ENCODE data around the gene POFUT2. TPM values are rescaled to one million over a fixed set of nuclear protein-coding genes. Genes with fewer than 3 reads are reported as not detected.

POFUT2 gene
- polyA plus RNA-seq, 4 donors, result 38.2 to 43.3 (median 39.4) TPM

DNA sequence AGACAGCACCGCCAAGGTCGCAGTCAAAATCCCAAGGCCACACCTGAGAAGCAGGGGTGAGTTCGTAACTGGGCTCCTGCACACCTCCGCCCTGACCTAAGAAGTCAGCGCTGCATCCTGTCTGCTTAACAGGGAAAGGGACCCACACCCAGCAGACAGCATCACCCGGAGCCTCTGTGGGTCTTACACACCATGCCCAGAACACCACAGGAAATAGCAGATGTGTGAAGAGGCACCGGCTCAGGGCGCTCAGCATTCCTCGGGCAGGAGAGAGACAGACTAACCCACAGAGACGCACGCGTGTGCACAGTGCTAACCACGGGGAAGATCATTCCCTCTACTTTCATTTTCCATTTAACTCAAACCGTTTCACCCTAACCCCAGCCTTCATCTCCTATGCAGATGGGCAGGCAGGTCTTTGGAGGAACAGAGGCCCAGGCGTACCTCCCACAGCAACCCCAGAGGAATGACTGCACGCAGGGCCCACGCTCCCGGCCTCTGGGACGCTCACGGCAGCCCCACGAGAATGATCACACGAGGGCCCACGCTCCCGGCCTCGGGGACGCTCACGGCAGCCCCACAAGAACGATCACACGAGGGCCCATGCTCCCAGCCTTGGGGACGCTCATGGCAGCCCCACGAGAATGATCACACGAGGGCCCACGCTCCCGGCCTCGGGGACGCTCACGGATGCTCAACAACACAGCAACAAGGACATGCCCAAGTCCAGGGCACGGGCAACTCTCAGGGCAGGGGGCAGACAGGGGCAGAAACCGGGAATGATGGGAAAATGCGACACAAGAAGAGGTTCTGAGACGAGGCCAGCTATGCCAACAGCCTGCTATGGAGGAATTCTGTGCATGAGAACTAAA, 20.9 kb downstream of the POFUT2 start:
- DNase-seq (ENCODE audit: low read depth in 4 of 4, low spot score in 3 of 4), result no peak

DNA sequence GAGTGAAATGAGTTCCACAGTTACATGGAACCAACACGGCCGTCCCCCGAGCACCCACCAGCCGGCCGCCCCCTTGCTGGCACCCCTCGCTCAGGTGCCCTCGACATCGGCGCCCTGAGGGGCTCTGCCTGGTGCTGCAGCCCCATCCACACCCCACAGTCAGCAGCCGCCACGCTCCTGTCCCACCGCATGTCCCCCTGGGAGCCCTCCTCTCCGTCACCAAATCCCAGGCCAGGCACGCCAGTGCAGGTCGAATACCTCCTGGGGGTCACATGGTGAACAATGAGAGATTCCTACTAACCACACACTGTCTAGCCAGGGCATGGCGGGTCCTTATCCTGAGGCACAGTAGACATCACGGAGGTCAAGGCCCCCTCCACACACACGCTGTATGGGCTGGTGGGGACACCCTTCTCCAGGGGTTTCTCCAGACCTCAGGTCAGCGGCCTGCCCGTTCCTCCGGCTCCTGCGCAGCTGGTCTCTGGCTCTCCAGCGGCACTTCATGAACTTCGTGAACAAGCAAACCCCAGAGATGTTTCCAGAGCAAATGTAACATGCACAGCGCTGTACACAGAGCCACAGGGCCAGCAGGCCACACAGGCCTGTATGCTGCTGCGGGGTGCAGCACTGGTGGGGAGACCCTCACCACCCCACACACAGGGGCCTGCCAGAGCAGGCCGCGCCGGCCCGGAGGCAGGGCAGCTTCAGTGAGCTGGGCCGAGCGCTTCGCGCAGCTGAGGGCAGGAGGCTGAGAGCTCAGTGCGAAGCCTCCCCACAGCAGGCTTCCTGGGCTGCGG, 21.8 kb downstream of the POFUT2 start:
- no peak for DNase-seq (ENCODE audit: low read depth in 4 of 4, low spot score in 3 of 4)

DNA sequence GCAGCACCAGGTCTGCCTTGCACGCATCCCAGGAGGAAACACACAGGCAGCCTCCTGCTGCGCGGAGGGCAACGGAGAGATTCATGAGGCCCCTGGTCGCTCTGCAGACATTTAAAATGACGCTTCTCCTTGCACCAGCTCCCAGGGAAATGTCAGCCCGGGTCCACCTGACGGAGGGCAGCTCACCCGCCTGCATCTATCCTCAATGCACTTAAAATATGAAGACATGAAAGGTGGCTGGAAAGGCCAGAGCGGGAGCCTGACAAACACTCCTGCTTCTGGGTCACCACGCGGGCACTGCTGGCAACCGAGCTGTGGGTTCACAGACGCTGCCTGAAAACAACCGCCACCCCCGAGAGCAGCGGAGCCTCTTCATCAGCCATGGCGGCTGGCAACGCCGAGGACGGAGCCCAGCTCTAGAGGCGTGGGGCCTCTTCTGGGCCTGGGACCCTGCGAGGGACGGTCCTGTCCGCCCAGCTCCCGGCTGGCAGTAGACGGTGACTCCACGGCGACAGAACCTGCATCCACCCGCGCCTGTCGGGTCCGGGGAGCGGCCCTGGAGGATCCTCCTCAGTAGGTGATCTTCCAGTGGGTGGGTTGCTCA, 22.7 kb downstream of the POFUT2 start:
- DNase-seq (ENCODE audit: low read depth in 4 of 4, low spot score in 3 of 4), result no peak

DNA sequence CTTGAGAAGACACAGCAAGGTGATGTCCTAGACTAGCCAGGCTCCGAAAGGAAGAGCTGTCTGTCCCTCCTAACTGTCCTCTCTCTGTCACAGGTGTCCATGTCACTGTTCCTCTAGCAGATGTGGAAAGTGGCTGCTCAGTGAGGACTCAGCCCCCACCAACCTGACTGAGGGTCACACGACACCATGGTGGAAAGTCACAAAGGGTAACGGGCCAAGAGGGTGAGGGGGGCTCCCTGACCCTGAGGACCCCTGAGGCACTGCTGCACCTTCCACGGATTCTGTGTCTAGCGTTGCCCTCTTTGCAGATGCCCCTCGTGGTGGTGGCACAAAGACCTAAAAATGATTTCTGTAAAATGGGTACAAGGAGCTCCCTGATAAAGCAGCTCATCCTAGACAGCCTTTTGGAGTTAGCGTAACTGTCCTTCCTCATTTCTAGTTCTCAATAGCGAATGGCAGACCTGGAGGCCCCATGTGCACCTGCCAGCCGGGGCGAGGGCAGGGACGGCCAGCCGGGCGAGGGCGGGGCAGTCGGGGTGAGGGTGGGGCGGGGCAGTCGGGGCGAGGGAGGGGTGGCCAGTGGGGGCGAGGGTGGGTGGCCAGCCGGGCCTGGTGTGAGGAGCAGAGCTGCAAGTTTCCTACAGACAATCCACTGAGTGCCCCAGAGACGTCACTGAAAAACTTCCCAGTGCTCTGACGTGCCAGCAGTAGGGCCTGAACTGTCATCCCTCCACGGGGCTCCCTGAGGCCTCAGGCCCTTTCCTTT, 23.4 kb downstream of the POFUT2 start:
- DNase-seq (ENCODE audit: low read depth in 4 of 4, low spot score in 3 of 4), result no peak

DNA sequence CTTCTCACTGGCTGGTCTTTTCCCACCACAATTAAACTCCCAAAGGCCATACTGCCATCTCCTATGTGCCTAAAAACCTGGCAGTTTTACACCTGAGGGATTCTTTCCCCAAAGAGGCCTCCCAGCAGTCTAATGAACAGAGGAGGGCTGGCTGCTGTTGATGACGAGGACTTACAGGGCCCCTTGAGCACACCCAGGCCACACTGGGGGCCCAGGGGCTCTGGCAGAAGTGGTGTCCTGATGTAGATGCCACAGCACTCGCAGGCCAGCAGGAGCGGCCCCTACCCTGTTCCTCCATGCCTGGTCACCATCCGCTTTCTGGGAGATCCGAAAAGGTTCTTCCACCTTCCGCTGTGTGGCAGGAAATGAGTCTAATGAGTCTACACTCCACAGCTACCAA, 24.2 kb downstream of the POFUT2 start:
- no peak for DNase-seq (ENCODE audit: low read depth in 4 of 4, low spot score in 3 of 4)

DNA sequence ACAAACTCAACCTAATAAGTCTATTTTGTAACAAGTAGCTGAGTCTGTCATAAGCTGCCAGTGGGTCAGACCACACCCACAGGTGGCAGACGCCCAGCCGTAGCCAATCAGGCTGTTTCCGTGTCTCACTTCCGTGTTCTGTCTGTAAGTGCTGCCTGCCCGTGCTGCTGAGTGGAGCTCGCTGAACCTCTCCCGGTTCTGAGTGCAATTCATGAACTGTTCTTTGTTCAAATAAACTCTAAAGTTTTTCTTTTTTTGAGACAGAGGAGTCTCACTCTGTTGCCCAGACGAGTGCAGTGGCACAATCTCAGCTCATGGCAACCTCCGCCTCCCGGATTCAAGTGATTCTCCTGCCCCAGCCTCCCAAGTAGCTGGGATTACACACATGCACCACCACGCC, 25.1 kb downstream of the POFUT2 start:
- no peak for DNase-seq (ENCODE audit: low read depth in 4 of 4, low spot score in 3 of 4)

DNA sequence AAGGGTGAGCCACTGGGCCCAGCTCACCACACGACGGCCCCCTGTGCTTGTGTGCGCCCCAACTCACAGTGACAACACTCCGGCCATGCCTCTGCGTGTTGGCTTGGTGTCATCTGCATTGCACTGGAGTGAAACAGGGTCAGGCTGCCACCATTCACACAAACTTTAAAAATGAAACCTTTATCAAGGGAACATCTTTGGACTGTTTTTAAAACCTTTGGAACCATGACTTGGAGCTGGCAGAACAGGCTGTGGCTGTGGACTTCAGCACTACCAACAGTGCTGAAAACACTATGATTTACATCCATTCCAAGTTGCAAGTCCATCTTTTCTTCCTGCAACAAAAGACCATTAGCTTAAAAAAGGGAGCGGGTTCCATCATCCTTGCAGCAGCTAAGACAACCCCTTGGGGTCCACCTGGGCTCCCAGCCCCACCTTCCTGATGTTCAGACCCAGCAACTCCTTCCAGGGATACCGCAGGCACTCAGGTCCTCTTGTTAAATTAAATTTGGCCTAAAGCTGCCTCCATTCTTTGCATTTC, 25.6 kb downstream of the POFUT2 start:
- DNase-seq (ENCODE audit: low read depth in 4 of 4, low spot score in 3 of 4), result no peak

DNA sequence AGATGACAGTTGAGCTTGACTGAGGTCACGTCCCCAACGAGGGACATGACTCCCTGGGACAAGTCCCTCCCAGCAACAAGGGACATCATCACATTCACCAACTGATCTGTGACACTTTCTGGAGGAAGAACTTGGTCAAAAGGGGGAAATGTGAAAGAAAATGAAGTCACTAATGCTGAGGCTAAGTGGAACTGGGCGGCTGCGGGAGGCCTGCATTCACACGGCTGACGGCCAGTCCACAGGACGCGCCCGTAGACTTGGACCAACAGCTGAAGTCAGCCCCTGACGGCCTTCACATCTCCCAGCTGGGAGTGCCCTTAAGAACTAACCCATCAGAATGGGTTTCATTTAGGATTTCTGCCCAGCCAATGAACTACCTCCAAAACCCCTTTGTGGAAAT, 26.6 kb downstream of the POFUT2 start:
- DNase-seq (ENCODE audit: low read depth in 4 of 4, low spot score in 3 of 4), result no peak

DNA sequence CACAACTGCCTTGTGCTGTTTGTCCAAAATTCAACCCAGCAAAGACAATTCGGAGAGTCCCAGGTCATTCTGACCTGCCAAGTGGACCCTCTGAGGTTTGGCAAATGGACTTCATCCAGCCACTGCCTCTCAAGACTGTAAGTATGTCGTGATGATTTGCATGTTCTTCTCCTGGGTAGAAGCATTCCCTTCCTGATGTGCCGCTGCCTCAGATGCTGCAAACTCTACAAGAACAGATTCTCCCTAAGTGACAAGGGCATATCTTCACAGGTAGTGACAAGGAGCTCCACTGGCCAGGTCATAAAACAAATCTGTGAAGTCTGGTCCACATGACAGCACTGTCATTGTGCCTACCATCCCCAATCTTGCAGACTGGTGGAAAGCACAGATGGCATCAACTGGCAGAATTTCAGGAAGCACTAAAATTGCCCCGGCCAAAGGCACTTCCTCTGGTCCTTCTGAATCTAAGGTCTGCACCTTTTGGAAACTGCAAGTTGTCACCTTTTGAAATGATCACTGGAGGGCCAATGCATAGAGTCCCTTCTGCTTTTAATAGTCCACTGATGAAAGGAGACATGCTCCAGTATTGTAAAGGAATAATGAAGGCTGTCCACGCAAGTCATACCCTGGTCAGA, 27.4 kb downstream of the POFUT2 start:
- DNase-seq (ENCODE audit: low read depth in 4 of 4, low spot score in 3 of 4), result no peak

DNA sequence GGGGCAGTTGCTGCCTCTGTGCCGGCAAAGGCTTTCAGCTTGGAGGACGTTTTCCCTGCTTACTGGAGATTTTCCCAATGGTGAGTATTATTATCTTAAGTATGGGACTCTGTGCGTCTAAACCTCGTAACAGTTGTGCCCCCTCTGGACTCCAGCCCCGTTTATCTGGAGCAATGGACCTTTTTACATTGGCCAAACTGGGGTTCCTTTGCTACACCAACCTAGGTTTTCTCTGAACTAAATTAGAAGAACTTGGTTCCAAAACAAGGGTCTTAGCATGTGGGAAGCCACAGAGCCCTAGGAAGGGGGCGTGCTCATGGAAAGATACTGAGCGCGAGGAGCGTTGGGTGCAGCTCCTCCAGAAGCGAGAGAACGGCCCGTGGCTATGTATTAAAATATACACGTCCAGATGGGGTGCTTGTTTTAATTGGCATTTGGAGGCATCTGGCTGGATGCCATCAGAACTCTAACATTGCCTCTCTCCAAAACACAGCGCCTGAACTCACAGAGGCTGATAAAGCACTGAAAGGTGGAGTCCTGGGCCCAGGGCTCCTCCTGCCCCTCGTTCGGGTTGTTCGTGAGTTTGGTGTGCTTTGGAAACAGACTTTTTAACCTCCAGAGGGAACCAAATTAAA, 28.4 kb downstream of the POFUT2 start:
- no peak for DNase-seq (ENCODE audit: low read depth in 4 of 4, low spot score in 3 of 4)

DNA sequence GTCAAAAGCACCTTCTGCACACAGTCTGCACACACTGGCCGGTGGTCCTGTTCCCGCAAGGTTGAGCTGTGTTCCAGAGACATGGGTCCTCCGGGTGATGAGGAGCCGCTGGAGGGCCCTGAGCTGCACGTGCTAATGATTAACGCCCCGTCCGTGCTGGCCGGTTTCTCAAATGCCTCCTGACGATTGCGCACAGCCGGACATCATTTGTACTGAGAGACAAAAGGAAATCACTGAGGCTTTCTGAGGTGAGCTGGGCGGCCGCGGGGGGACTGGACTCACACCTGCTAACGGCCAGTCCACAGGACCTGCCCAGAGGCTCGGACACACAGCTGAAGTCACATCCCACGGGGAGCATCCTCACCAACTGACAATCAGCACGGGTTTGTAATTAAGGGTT, 29.2 kb downstream of the POFUT2 start:
- no peak for DNase-seq (ENCODE audit: low read depth in 4 of 4, low spot score in 3 of 4)

DNA sequence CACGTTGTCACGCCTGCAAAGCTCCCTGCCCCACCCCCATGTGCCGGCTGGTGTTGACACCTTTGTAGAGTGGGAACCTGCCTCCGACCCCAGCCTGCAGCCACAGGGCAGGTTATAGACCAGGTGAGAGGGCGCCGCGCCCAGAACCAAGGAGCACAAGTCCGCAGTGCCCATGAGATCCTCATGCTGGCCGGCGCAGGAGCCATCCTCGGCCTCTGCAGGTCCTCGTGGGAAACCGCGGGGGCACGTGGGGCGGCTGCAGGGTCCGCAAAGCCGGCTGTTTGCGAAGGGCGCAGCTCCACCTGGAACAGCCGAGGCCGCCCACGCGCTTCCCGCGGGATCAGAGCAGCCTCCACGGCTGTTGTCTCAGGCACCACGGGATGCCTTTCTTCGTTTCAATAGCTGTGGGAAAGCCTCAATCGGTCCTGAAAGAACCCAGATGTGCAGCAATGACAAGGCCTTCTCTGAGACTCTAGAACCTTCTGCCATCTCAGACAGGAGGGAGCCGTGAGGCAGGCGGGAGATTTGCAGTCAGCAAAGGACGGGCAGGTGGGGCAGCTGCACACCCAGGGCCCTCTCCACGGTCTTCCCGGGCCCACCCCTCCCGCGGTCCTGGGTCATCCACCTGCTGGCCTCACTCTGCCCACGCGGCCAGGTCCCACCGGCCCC, 29.9 kb downstream of the POFUT2 start:
- DNase-seq (ENCODE audit: low read depth in 4 of 4, low spot score in 3 of 4), result no peak

DNA sequence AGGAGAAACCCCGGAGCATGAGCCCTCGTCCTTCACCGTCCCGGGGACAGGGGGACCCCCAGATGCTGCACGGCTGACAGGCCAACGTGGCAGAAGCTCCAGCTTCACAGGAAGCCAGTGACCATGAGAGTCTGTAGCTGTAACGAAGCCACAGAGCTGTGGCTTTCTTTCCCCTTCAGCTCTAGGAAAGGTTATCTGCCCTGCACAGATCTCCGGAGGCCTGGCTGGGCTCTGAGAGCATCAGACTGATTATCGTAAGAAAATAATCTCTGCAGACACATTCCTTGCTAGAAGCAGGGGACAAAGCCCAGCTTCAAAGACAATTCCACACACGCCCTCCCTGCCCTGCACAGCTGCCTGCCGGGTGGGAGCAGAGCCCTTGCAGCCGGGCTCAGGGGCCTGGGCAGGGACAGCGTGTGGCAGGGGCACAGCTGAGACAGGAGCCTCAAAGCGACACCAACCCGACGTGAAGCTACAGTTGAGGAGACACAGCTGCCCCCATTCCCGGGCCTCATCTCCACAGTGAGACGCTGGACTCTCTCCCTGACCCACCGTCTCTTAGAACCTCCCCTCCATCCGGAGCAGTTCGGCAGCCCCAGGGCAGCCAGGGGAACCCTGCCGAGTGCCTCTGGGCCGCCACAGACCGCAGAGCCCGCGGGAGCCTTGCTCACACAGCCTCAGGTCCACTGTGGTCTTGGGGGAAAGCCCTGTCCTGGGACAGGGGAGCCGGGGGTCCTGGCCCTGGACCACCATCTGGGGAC, 30.6 kb downstream of the POFUT2 start:
- no peak for DNase-seq (ENCODE audit: low read depth in 4 of 4, low spot score in 3 of 4)

DNA sequence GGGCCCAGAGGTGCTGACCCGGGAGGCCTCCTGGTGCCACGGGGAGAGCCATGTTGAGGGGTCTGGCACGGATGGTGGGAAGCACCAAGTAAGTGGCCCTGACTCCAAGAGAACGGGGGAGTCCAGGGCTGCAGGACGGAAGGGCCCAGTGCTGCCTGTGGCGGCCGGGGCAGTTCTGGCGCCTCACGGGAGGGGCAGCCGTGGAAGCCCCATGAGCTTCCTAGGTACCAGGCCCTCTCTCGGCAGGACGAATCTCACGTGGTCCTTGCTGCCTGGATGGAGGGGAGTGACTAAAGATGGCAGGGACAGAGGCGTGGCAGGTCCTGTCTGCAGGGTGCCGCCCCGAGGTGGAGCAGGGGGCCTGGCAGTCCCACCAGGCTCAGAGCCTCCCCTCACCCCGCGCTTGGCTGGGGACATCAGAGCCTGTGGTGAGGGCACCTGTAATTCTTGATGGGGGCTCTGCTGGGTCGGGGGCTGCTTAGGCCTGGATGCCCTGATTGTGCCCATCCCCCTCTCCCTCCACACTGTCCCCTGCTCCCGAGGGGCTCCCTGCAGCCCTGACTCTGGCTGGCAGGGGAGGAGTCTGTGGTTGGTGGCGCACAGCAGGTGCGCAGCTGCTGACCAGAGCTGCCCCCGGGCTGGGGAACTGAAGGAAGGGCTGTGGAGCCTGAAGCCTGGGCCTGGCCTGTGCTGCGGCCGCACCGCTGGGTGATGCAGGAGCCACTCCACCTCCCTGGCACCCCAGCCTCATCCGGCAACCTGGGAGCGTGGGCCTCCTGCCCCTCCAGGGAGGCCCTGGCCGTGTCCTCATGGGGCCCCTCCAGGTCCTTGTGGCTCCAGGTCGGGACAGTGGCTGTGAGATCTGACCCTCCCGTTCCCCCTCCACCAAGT, 31.4 kb downstream of the POFUT2 start:
- no peak for DNase-seq (ENCODE audit: low read depth in 4 of 4, low spot score in 3 of 4)

DNA sequence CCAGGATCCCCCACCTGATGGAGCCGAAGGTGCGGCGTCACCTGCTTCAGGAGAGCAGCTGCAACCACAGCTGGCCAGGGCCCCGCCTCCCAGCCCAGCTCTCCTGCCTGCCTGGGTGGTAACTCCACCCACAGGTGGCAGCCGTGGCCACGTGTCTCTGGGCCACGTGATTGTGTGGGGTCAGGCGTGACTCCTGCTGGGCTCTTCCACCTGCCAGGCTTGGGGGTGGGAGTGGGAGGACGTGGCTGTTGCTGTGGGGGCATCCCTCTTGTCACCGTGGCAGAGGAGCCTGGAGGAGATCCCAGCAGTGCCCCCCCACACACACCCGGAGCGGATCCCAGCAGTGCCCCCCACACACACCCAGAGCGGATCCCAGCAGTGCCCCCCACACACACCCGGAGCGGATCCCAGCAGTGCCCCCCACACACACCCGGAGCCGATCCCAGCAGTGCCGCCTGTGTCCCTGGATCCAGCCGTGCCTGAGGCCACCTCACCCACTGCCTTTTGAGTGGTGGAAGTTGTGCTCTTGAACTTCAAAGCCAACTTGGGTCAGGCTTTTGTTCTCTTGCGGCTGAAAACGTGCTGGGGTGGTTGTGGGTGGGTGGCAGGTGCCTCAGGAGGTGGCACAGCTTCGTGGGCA, 32.2 kb downstream of the POFUT2 start:
- DNase-seq (ENCODE audit: low read depth in 4 of 4, low spot score in 3 of 4), result no peak

DNA sequence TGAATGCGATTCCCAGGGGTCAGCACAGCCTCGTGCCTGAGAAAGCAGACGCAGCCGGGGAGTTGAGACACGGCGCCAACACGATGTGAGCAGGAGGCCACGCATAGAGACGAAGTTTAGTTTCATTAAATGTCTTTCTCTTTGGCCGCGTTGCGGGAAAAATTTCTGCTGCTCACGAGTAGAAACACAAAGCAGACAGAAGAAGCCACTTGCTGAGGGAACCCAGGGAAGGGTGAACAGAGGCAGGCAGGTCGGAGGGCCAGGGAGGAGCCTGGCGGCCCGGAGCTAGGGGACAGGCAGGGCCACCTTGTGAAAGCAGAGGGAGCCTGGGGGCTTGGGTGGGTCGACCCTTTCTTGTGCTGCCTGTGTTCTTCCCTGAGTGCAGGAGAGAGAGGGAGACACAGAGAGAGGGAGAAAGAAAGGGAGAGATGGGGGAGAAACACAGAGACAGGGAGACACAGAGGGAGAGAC, 33.2 kb downstream of the POFUT2 start:
- no peak for DNase-seq (ENCODE audit: low read depth in 4 of 4, low spot score in 3 of 4)
